Adrenal gland (tissue), 5 donors: Measurements from ENCODE around the gene JSRP1.

Experiments used
- POLR2A ChIP-seq, 2 donors: fragments of 450-650 bp; IDR thresholded peaks; one replicate each; pipeline ENCODE4 v1.6.1; 2017; ENCODE audit warnings: antibody characterized with exemption in 2 of 2, mild to moderate bottlenecking in 2 of 2, moderate library complexity in 1 of 2
- TF ChIP-seq, protein P1 (sequence below), 6 experiments: fragments of 450-650 bp in 4 of 6; fragments of 200-600 bp in 2 of 6; sonication (generic) in 1 of 6; IDR thresholded peaks; 1 replicate in 5 of 6; 2 replicates in 1 of 6; pipeline versions ENCODE4 v1.5.1 to v1.8.0; 2016 to 2021; ENCODE audit warnings: antibody characterized with exemption in 6 of 6, mild to moderate bottlenecking in 2 of 6, moderate library complexity in 1 of 6
- donor health status: DM: no; HTN: no; CAD: no.

- TF ChIP-seq, protein P1, sequence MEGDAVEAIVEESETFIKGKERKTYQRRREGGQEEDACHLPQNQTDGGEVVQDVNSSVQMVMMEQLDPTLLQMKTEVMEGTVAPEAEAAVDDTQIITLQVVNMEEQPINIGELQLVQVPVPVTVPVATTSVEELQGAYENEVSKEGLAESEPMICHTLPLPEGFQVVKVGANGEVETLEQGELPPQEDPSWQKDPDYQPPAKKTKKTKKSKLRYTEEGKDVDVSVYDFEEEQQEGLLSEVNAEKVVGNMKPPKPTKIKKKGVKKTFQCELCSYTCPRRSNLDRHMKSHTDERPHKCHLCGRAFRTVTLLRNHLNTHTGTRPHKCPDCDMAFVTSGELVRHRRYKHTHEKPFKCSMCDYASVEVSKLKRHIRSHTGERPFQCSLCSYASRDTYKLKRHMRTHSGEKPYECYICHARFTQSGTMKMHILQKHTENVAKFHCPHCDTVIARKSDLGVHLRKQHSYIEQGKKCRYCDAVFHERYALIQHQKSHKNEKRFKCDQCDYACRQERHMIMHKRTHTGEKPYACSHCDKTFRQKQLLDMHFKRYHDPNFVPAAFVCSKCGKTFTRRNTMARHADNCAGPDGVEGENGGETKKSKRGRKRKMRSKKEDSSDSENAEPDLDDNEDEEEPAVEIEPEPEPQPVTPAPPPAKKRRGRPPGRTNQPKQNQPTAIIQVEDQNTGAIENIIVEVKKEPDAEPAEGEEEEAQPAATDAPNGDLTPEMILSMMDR (IDR thresholded peaks at IDR 0.05), result no peak
- no peak for TF ChIP-seq POLR2A (IDR thresholded peaks at IDR 0.05)
Measured at GRCh38 chr19:2225415-2226050, 30.7 kb downstream of the JSRP1 start.
